ENCODE measurements around the gene ELF3.

DNA sequence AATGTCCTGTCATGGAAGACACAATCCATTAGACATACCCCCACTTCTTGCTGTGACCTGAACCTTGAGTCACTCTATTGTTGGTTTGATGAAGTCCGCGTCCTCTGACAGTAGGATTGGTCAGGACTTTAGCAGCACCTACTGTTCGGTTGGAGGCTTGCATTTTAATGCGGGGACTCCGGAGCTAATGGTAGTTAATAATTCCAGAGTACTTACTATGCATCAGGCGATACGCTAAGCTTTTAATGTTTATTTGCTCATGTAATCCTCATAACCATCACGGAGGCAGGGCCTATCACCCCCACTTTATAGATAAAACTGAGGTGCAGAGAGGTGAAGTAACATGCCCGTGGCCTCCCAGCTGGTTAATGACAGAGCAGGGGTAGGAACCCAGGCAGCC is 7.9 kb upstream of the ELF3 start:
- TF ChIP-seq, protein P1, sequence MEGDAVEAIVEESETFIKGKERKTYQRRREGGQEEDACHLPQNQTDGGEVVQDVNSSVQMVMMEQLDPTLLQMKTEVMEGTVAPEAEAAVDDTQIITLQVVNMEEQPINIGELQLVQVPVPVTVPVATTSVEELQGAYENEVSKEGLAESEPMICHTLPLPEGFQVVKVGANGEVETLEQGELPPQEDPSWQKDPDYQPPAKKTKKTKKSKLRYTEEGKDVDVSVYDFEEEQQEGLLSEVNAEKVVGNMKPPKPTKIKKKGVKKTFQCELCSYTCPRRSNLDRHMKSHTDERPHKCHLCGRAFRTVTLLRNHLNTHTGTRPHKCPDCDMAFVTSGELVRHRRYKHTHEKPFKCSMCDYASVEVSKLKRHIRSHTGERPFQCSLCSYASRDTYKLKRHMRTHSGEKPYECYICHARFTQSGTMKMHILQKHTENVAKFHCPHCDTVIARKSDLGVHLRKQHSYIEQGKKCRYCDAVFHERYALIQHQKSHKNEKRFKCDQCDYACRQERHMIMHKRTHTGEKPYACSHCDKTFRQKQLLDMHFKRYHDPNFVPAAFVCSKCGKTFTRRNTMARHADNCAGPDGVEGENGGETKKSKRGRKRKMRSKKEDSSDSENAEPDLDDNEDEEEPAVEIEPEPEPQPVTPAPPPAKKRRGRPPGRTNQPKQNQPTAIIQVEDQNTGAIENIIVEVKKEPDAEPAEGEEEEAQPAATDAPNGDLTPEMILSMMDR (IDR thresholded peaks at IDR 0.05; ENCODE audit: poor library complexity, severe bottlenecking): no peak
- TF ChIP-seq RAD21 (conservative IDR thresholded peaks at IDR 0.05) (no peak), EP300 (conservative IDR thresholded peaks at IDR 0.05; ENCODE audit: poor library complexity, severe bottlenecking) (no peak), POLR2AphosphoS5 (IDR thresholded peaks at IDR 0.05) (no peak), MXI1 (conservative IDR thresholded peaks at IDR 0.05; ENCODE audit: poor library complexity, severe bottlenecking) (no peak)
- TF ChIP-seq, protein P2, sequence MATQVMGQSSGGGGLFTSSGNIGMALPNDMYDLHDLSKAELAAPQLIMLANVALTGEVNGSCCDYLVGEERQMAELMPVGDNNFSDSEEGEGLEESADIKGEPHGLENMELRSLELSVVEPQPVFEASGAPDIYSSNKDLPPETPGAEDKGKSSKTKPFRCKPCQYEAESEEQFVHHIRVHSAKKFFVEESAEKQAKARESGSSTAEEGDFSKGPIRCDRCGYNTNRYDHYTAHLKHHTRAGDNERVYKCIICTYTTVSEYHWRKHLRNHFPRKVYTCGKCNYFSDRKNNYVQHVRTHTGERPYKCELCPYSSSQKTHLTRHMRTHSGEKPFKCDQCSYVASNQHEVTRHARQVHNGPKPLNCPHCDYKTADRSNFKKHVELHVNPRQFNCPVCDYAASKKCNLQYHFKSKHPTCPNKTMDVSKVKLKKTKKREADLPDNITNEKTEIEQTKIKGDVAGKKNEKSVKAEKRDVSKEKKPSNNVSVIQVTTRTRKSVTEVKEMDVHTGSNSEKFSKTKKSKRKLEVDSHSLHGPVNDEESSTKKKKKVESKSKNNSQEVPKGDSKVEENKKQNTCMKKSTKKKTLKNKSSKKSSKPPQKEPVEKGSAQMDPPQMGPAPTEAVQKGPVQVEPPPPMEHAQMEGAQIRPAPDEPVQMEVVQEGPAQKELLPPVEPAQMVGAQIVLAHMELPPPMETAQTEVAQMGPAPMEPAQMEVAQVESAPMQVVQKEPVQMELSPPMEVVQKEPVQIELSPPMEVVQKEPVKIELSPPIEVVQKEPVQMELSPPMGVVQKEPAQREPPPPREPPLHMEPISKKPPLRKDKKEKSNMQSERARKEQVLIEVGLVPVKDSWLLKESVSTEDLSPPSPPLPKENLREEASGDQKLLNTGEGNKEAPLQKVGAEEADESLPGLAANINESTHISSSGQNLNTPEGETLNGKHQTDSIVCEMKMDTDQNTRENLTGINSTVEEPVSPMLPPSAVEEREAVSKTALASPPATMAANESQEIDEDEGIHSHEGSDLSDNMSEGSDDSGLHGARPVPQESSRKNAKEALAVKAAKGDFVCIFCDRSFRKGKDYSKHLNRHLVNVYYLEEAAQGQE (IDR thresholded peaks at IDR 0.05; ENCODE audit: borderline replicate concordance): no peak

Measured in neural cell (in vitro differentiated cells).